Kidney capillary endothelial cell (primary cell): Measurements from ENCODE around the gene TRABD.
A peak's percentile ranks its signal among the peaks of the same experiment; 100 is the strongest.
"Not testable (repeated sequence)": the region's sequence is repeated elsewhere in the genome, so short reads cannot be mapped to it uniquely, and the experiment has no call there.

Experiments
- DNase-seq: peaks from one replicate; pipeline ENCODE4 v3.0.0-alpha.2; 2018; ENCODE audit warnings: low spot score

The TRABD gene, protein sequence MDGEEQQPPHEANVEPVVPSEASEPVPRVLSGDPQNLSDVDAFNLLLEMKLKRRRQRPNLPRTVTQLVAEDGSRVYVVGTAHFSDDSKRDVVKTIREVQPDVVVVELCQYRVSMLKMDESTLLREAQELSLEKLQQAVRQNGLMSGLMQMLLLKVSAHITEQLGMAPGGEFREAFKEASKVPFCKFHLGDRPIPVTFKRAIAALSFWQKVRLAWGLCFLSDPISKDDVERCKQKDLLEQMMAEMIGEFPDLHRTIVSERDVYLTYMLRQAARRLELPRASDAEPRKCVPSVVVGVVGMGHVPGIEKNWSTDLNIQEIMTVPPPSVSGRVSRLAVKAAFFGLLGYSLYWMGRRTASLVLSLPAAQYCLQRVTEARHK

GRCh38 chr22:50185375-50186087, at the start of gene TRABD:
Gene TRABD, plus strand, starts transcription at chr22:50185913. Its CDS starts 7,148 bp downstream, at chr22:50193061.
- DNase-seq = peak; percentile 78

DNA sequence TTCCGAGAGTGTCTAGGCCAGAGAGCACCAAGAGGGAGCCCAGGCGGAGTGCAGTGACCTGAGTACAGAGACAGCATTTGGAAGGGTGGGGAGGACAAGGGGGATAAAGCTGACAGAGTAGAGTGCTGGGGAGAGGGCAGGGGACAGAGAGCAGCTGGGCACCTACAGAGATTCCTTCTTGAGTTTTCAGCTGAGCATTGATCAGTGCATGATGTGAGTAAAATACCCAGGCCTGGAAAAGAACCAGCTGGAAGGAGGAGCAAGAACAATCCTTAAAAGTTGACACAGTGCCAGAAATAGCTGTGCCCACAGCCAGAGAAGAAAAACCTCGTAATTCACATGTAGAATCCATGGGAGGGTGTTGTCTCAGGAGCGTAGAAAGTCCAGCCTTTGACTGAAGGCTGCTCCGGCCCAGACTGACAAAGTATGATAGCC, 49.1 kb upstream of the TRABD start:
- no peak for DNase-seq

GRCh38 chr22:50137277-50137676, 48.4 kb upstream of the TRABD start:
- DNase-seq = not testable (repeated sequence)

- DNase-seq = no peak
Measured at GRCh38 chr22:50138041-50138440, 47.7 kb upstream of the TRABD start.

- no peak for DNase-seq
Measured at GRCh38 chr22:50138988-50139387, 46.7 kb upstream of the TRABD start.

DNA sequence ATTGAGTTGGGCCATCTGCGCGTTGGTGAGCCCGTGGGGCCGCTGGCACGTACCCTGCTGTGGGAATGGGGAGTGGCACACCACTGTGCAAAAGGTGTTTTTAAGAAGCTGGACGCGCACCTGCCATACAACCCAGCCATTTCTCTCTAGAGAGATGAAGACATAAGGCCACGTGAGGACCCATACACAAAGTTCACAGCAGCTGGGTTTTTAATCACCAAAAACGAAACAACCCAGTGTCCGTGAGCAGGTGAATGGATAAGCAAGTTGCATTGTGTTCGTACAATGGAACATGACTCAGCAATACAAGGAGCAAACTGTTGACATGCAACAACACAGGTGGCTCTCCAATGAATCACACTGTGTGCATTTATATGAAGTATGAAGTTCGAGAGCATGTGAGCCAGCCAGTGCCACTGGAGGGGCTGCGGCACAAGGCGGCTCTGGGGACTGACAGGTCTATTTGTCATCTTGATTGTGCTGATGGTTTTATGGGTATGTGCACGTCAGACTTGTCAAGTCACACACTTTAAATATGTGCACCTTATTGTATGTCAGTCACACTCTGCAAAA, 45.8 kb upstream of the TRABD start:
- DNase-seq = no peak

GRCh38 chr22:50140615-50141014, 45.1 kb upstream of the TRABD start:
- DNase-seq = no peak

- DNase-seq = no peak
Measured at GRCh38 chr22:50141462-50141861, 44.3 kb upstream of the TRABD start.

DNA sequence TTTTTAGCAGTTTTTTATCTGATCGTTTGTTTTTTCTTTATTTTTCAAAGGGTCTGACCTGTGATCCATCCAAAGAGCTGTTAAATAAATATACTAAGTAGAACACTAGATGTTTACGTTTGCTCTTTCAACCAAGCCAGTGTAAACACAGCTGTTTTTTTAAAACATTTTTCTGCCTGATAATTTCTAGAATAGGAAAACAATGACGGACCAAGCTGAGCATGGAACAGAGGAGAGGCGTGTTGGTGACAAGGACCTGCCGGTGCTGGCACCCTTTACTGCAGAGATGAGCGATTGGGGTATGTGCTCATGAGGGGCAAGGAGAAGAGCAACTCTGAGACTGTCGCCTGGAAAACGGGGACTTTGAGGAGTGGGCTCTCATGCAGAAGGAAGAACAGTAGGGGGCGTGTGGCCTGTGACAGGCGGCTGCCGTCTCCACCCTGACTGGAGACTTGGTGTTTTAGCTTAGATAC, 43.8 kb upstream of the TRABD start:
- no peak for DNase-seq

- no peak for DNase-seq
Measured at GRCh38 chr22:50143096-50143495, 42.6 kb upstream of the TRABD start.

DNA sequence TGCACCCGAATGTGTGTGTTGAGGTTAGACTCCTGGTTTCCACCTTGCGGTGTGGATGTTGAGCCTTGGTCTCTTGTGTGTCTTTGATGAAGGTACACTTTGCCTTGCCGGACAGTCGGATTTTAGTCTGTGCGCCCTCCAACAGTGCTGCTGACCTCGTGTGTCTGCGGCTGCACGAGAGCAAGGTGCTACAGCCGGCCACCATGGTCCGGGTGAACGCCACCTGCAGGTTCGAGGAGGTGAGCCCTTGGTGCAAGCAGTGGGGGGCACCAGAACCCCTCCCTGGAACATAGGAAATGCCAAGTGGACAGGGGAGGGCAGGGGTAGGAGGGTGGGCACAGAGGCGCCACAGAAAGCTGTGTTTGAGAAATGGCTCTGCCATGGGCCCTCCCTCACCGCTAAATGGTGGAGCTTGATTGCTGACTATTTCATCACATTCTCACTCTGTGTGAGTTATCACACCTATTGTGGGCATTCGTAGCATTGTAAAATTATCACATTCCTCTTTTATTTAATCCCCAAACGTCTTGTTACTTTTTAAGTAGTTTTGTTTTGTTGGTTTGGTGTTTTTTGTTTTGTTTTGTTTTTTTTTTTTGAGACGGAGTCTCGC, 41.6 kb upstream of the TRABD start:
- DNase-seq = no peak

- no peak for DNase-seq
Measured at GRCh38 chr22:50145721-50146438, 39.8 kb upstream of the TRABD start.

DNA sequence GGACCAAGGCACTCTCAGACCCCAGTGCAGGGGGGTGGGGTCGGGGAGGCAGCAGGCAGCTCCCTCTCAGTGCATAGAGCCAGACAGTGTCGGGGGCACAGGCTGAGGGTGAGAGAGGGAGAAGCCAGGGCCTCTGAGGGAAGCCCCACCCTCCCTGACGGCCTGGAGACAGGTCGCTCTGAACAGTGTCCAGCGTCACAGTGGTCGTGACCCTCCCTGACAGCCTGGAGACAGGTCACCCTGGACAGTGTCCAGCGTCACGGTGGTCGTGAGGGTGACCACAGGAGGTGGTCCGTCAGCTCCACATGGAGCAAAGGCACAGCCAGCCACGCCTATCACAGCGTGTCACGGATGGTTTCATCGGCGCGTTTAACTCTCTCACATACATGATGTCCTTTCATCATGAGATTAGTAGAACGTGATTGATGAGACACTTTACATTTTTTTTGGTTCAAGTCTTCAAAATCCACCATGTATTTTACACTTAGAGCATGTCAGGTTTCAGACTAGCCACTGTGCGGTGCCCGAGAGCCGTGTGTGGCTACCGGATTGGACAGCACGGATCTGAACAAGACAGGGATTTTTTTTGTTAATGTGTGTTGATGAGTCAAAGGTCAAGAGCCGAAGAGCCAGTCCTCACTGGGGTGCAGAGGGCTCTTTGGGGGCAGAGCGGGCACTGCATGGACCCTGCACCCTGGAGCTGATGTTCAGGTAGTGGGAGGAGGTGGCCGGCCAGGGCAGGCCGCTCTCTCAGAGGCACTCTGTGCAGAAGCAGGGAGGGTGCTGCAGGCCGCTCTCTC, 39.1 kb upstream of the TRABD start:
- peak; percentile 19 for DNase-seq

DNA sequence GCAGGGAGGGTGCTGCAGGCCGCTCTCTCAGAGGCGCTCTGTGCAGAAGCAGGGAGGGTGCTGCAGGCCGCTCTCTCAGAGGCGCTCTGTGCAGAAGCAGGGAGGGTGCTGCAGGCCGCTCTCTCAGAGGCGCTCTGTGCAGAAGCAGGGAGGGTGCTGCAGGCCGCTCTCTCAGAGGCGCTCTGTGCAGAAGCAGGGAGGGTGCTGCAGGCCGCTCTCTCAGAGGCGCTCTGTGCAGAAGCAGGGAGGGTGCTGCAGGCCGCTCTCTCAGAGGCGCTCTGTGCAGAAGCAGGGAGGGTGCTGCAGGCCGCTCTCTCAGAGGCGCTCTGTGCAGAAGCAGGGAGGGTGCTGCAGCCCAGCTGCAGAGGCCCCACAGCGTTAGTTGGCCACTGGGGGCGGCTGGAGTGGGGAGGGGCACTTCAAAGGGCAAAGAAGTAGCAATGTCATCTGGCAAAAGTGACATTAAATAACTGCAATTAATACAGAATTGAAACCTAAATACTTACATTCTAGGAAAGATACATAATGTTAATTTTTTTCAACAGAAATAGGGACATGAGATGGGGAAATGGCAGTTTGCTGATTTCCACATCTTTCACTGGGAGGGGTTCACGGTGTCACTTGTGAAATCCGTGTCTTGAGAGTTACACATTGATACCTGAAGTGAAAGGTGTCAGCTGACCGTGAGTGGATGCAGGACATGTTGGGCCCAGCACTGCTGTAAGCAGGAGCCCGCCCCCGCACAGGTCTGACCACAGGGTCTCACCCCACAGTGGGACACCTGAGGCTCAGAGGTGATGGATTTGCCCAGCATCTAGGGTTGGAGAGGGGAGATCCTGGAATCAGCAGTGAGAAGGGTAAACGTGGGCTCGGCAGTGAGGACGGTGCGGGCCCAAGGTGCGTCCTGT, 38.2 kb upstream of the TRABD start:
- DNase-seq = not testable (repeated sequence)

GRCh38 chr22:50148166-50148500, 37.6 kb upstream of the TRABD start:
- no peak for DNase-seq

GRCh38 chr22:50148991-50149721, 36.6 kb upstream of the TRABD start:
- DNase-seq = peak; percentile 70

GRCh38 chr22:50150161-50151129, 35.3 kb upstream of the TRABD start:
- DNase-seq = no peak
